Ovary (tissue), 9 donors: ENCODE measurements around the gene SLIT1. TPM values are rescaled to one million over a fixed set of nuclear protein-coding genes. Genes with fewer than 3 reads are reported as not detected.

Source experiments
- DNase-seq, 5 donors: peaks; one replicate each; pipeline ENCODE4 v3.0.0-alpha.2; 2019 to 2020
- H3K27ac ChIP-seq, 2 donors: fragments of 200-600 bp; one replicate each; pipeline versions ENCODE4 v1.5.1 to v1.8.0; 2019 to 2022
- H3K27me3 ChIP-seq: fragments of 200-600 bp; one replicate; pipeline ENCODE4 v1.8.0; 2022
- H3K36me3 ChIP-seq: fragments of 200-600 bp; sonication (generic); one replicate; pipeline ENCODE4 v1.5.1; 2019
- H3K4me1 ChIP-seq: one replicate; pipeline ENCODE4 v1.8.1; 2013; ENCODE audit warnings: mild to moderate bottlenecking, moderate library complexity; ENCODE audit not compliant: insufficient read depth
- H3K4me3 ChIP-seq: fragments of 200-600 bp; sonication (generic); one replicate; pipeline ENCODE4 v1.5.1; 2017
- H3K9me3 ChIP-seq, 2 donors: fragments of 200-600 bp in 1 of 2; sonication (generic) in 1 of 2; one replicate each; pipeline versions ENCODE4 v1.5.1 to v1.8.1; 2013 to 2019; ENCODE audit warnings: mild to moderate bottlenecking in 1 of 2, moderate library complexity in 1 of 2
- EP300 ChIP-seq: sonication (generic); formaldehyde crosslinking; IDR thresholded peaks from one replicate; pipeline ENCODE4 v1.6.1; 2017; ENCODE audit warnings: antibody characterized with exemption
- POLR2A ChIP-seq: fragments of 450-650 bp; IDR thresholded peaks from one replicate; pipeline ENCODE4 v1.6.1; 2017; ENCODE audit warnings: antibody characterized with exemption, mild to moderate bottlenecking, moderate library complexity
- WGBS, 3 donors: extraction: QIAGEN DNeasy Blood & Tissue Kit in 1 of 3; methylation state at CpG; one replicate each; pipeline versions ENCODE4 v1.1.5 to v1.1.7; 2013 to 2017; 5-methylcytosine and 5-hydroxymethylcytosine counted together
- intact Hi-C, 4 donors: fragments of 100-400 bp; cut with DNase I; formaldehyde crosslinking; loops; one replicate each; pipeline versions ENCODE4 v1.11.0 to v1.15.1; 2022 to 2023
- polyA plus RNA-seq, 2 donors: library from polyadenylated mRNA; stranded (reverse); fragments of 200-250 nt in 1 of 2; fragments of 350-450 nt in 1 of 2; fragmentation: Illumina TruSeq in 1 of 2; extraction: RNeasy Lipid Tissue Mini Kit (QIAGEN cat#74804) in 1 of 2; gene quantifications; one replicate each; pipeline ENCODE4 v1.2.3, GENCODE V29; 2013 to 2014
- total RNA-seq, 7 donors: library from RNA; depleted of rRNA in 2 of 7; stranded (reverse); fragments of >200 nt in 2 of 7; fragmentation: NEBNext Ultra II Directional in 3 of 7; extraction: Animal tissue kit (Norgen Biotek cat#: 25700) in 3 of 7; gene quantifications; one replicate each; pipeline versions ENCODE4 v1.1.0 to v1.2.4, GENCODE V29; 2016 to 2023
- TF ChIP-seq, protein P1 (sequence below), 3 donors: fragments of 450-650 bp in 2 of 3; fragments of 200-600 bp in 1 of 3; IDR thresholded peaks; one replicate each; pipeline versions ENCODE4 v1.5.1 to v1.8.0; 2016 to 2022; ENCODE audit warnings: antibody characterized with exemption in 3 of 3, mild to moderate bottlenecking in 1 of 3
- donor health status: DM: no; HTN: no; CAD: no; lungs with moderate emphysema.
- donor health status: DM: no; HTN: no; CAD: no.
- donor health status: Bipolar disorder and iron deficiency.
- donor health status: DM: yes; HTN: yes; CAD: no.
- donor health status: DM: no; HTN: no; CAD: no.
- donor health status: DM: yes; HTN: yes; CAD: no.

SLIT1 gene
- total and polyA plus RNA-seq, 9 donors, result under 0.01 to 0.62 (median 0.25) TPM

DNA sequence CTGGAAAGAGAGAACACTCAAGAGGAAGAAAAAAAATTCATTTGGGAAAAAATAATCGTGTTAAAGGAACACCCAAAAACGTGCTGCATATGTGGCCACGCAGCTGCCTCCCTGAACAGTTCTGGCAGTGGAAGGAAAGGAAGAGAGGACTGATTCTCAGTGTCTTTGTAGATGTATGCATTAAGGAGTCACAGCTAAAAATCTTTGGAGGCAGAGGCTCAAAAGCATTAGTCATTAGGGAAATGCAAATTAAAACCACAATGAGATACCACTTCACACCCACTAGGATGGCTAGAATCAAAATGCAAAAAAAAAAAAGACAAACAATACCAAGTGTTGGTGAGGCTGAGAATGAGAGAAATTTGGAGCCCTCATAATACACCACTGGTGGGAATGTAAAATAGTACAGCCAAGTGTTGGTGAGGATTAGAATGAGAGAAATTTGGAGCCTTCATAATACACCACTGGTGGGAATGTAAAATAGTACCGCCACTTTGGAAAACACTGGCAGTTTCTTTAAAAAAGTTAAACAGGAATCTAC, 134.7 kb downstream of the SLIT1 start:
- 68 to 74% (median 69%) methylated on average over 4 of the region's 4 CpGs for WGBS, 3 donors
- no peak for DNase-seq
- TF ChIP-seq POLR2A (no peak), EP300 (no peak)
- TF ChIP-seq, protein P1, sequence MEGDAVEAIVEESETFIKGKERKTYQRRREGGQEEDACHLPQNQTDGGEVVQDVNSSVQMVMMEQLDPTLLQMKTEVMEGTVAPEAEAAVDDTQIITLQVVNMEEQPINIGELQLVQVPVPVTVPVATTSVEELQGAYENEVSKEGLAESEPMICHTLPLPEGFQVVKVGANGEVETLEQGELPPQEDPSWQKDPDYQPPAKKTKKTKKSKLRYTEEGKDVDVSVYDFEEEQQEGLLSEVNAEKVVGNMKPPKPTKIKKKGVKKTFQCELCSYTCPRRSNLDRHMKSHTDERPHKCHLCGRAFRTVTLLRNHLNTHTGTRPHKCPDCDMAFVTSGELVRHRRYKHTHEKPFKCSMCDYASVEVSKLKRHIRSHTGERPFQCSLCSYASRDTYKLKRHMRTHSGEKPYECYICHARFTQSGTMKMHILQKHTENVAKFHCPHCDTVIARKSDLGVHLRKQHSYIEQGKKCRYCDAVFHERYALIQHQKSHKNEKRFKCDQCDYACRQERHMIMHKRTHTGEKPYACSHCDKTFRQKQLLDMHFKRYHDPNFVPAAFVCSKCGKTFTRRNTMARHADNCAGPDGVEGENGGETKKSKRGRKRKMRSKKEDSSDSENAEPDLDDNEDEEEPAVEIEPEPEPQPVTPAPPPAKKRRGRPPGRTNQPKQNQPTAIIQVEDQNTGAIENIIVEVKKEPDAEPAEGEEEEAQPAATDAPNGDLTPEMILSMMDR (IDR thresholded peaks at IDR 0.05), result no peak
- H3K4me3 ChIP-seq, result no peak overlapping the region
- no peaks in the 10 kb centered on the region for H3K36me3 ChIP-seq
- H3K27ac ChIP-seq, result no peak overlapping the region
- no peaks in the 10 kb centered on the region for H3K9me3 ChIP-seq
- intact Hi-C loops, result no loop called here
- H3K4me1 ChIP-seq, result no peaks in the 10 kb centered on the region
- no peaks in the 10 kb centered on the region for H3K27me3 ChIP-seq

GRCh38 chr10:97050205-97050745, 135.5 kb downstream of the SLIT1 start:
- 81 to 86% (median 83%) methylated on average over 3 of the region's 3 CpGs for WGBS, 3 donors
- intact Hi-C loops, result no loop called here
- H3K4me1 ChIP-seq, result no peaks in the 10 kb centered on the region
- no peaks in the 10 kb centered on the region for H3K27me3 ChIP-seq
- H3K4me3 ChIP-seq, result no peak overlapping the region
- no peak overlapping the region for H3K27ac ChIP-seq
- TF ChIP-seq POLR2A (no peak), EP300 (no peak)
- TF ChIP-seq, protein P1 (IDR thresholded peaks at IDR 0.05), result no peak
- H3K36me3 ChIP-seq, result no peaks in the 10 kb centered on the region
- no peak for DNase-seq
- H3K9me3 ChIP-seq, result no peaks in the 10 kb centered on the region

DNA sequence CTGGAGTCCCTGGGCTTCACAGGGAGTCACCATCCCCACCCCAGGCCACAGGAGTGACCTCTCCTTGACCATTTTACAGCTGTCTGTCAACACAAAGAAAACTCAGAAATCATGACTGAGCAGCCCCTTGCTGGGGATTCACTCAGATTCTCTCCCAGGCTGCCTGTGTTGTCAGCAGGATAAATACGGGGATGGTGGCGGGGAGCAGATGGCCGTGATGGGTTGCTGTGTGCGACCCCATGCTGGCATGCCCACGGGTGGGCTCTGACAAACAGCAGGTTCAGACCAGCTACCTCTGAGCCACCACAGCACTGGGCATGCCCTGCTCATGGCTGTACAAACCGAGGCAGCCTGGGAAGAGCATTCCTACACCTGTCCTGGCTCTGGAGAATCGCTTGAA, 136.1 kb downstream of the SLIT1 start:
- TF ChIP-seq EP300 (no peak), POLR2A (no peak)
- TF ChIP-seq, protein P1 (IDR thresholded peaks at IDR 0.05), result no peak
- peaks cover 0 to 3% of the 10 kb centered on the region in 2 donors for H3K9me3 ChIP-seq
- no peak overlapping the region for H3K4me3 ChIP-seq
- no peak for DNase-seq
- intact Hi-C loops, result no loop called here
- WGBS, 3 donors, result 80 to 84% (median 80%) methylated on average over 7 of the region's 7 CpGs
- H3K27me3 ChIP-seq, result no peaks in the 10 kb centered on the region
- no peaks in the 10 kb centered on the region for H3K4me1 ChIP-seq
- H3K36me3 ChIP-seq, result no peaks in the 10 kb centered on the region
- H3K27ac ChIP-seq, result no peak overlapping the region

DNA sequence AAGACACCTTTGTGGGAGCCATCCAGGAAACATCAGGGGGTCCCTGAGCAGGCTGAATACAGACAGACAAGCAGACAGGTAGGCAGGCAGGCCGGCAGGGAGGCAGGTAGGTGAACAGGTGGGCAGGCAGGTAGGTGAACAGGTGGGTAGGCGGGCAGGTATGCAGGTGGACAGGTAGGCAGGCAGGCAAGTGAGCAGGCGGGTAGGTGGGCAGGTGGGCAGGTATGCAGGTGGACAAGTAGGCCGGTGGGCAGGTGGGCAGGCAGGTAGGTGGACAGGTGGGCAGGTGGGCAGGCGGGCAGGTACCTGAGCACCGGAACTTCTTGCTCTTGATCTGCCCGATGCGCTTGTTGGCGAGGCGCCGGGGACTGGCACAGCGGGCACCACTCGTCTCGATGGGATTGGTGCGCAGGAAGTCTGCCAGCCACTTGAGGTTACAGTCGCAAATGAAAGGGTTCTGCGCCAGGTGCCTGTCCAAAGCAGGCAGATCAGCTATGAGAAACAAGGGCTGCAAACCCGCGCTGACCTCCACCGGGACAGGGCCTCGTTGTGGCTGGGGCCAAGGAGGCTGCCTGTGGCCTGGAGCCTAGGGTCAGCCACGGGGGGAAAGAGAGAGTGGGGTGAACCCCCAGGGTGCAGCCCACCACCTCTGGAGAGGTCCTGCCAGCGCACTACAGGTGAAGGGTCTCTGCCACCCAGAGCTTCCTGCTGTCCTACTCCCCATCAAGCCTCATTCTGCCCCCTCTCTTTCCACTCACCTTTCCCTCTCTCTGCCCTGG, 136.9 kb downstream of the SLIT1 start:
- H3K36me3 ChIP-seq, result no peaks in the 10 kb centered on the region
- H3K27ac ChIP-seq, result no peak overlapping the region
- H3K27me3 ChIP-seq, result no peaks in the 10 kb centered on the region
- intact Hi-C loops, result no loop called here
- 86 to 92% (median 87%) methylated on average over 22 to 23 of the region's 23 CpGs for WGBS, 3 donors
- H3K9me3 ChIP-seq, result peaks cover 0 to 3% of the 10 kb centered on the region in 2 donors
- TF ChIP-seq POLR2A (no peak), EP300 (no peak)
- TF ChIP-seq, protein P1 (IDR thresholded peaks at IDR 0.05), result no peak
- DNase-seq, result no peak
- H3K4me3 ChIP-seq, result no peak overlapping the region
- H3K4me1 ChIP-seq, result no peaks in the 10 kb centered on the region
